SHP77 treated with DMSO at 0.1 percent for 48 hours (cell line): ENCODE results near the gene SNAI3.

Experiments
- DNase-seq: peaks from one replicate; lab custom pipeline; 2025; lab: John Stamatoyannopoulos, UW

The SNAI3 gene

GRCh38 chr16:88686439-88687253 is at the start of gene SNAI3:
Gene SNAI3 (minus strand): TSS chr16:88686507. CDS start chr16:88686406, 101 bp downstream.
- peak; percentile 46 for DNase-seq

GRCh38 chr16:88736088-88736487 is 49.8 kb upstream of the SNAI3 start:
- no peak for DNase-seq

- DNase-seq: no peak
These were observed 49.3 kb upstream of the SNAI3 start for GRCh38 chr16:88735616-88736015.

- DNase-seq: no peak
These were observed 48.8 kb upstream of the SNAI3 start for GRCh38 chr16:88735121-88735520.

GRCh38 chr16:88734361-88734728 is 48.0 kb upstream of the SNAI3 start:
- DNase-seq: no peak

DNA sequence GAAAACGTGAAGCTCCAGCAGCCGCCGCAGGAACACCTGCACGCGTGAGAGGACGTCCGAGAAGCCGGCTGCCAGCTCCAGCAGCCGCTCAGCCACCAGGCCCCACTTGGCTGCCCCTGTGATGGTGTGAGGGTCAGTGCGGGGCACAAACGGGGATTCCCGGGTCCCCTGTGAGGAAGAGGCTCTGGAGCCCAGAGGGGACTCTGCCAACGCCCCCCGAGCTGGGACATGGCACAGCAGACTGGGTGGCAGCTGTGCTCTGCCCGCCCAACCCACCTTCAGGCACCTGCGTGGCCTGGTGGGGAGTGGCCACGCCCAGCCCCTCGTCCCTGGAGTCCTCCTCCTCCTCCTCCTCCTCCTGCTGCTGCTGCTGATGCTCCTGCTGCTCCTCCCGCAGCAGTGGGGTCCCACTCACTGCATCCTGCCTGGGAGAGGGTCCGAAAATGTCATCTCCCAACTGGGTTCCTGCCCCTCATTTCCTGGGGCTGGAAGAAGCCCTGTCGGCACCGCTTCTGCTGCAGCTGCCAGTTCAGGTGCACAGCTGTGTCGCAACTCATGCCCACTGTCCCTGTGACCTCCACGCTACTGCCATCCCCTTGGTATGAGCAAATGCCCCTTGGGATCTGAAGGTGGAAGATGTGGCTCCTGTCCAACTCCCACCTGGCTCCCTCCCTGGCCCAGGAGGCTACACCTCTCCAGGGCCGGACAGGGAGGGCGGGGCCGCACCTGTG is 47.5 kb upstream of the SNAI3 start:
- DNase-seq: no peak

DNA sequence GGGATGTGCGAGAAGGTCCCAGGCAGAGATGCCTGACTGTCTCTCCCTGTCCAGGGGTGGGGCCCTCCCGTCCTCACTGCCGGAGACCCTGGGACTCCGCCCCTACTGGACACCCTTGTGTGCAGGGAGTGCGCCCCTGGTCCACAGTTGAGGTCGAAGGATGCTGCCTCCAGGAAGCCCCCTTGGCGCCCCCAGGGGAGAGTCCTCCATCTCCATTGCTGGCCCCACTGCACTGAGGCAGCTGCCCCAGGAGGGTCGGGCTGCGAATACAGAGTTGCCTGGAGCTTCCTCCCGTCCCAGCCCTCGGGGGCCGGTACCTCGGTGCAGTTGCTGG is 46.6 kb upstream of the SNAI3 start:
- no peak for DNase-seq

GRCh38 chr16:88732172-88732960 is 46.1 kb upstream of the SNAI3 start:
- DNase-seq: peak; percentile 35

DNA sequence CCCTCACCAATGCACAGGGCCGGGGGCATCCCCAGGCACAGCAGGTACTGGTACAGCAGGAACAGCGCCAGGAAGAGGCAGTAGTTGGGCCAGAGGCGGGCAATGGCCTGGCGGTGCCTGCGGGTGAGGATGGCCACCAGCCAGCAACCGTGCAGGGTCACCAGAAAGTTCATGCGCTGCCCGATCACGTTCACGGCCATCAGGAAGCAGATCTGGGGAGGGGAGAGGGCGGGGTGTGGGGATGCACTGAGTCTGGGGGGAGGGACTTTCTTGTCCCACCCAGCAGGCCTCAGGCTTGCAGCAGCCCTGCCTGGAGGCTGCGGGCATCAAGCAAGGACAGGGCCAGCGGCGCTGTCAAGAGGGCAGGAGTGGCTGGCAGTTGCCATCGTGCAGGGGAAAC is 45.4 kb upstream of the SNAI3 start:
- DNase-seq: no peak

DNA sequence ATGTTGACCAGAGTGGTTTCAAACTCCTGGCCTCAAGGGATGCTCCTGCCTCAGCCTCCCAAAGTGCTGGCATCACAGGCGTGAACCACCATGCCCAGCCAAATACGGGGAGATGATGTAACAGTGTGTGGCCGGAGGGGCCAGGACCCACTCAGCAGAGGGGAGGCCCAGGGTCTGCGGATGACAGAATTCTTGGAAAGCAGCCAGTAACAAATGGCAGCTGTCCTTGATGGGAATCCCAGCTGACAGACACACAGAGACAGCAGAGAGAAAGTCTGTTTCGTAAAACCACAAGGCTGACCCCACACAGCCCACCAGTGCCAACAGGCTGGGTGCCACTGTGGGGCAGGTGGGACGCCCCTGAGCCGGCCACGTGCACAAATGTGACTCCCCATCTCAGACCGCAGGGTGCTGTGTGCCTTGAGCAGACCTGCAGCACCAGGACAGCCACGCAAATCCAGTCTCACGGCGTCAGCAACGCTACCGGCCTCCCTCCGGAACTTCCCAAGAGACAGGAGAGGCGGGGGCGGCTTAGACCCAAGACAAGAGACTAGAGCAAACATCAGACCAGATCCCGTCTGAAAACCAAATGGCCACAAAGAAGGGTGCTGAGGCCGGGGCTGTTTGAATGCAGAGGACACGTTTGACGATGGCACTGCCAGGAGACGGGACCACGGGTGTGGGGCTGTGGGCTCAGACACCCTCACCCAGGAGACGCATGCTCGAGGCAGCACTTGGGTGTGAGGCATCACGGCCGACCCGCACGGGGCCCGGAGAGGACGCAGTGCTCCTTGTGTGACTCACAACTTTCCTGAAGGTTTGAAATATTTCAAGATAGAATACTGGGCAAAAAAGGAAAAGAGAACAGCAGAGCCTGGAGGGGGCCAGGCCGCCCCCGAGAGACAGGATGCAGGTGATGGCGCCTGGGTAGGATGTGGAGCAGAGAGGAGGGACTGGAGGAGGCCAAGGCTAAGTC is 44.6 kb upstream of the SNAI3 start:
- peak; percentile 75 for DNase-seq

DNA sequence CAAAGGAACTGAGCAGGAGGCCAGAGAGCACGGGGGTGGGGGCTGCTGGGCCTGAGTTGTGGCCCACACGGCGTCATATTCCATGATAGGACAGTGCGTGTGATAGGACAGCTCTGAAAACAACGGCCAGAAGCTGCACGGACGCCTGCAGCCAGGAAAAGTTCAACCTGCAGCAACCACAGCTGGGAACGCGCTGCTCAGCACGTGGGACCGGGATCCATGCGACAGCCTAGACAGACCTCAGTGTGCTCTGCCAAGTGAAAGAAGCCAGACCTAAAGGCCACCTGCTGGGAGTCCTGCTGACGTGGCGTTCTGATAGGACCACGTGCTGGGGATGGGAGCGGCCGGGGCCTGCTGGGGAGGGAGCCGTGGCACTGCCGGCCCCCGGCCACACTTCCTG is 41.6 kb upstream of the SNAI3 start:
- DNase-seq: peak; percentile 81

DNA sequence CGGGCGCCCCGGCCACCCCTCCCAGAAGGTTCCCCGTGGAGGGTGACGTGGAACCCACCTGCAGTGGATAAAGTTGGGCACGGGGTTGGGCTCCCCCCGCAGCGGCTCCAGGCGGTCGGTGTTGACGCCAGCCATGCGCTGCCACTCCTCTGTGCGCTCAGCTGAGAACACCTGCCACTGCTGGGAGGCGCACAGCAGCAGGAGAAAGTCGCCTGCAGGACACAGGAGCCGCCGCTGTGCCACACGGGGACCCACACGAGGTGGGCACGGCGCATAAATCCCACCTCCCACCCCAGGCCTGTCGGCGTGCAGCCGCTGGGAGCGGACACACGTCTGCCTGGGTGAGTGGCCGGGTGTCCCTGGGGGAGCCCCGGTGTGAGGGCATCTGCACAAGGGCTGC is 40.7 kb upstream of the SNAI3 start:
- DNase-seq: no peak

DNA sequence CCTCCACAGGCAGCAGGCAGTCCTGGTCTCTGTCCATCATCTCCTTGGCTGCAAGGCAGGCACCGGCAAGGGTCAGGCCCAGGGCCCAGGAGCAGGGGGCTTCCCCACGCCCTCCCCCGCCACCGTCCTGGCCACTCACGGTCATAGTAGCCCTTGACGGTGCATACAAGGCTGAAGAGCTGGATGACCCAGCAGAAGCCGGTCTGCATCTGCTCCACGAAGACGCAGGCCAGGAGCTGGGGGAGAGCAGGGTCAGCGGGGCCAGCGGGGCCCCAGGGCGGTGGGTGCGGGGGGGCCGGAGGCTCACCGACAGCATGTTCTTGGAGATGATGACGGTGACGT is 40.1 kb upstream of the SNAI3 start:
- DNase-seq: no peak

- no peak for DNase-seq
These were observed 39.5 kb upstream of the SNAI3 start for GRCh38 chr16:88725609-88726407.

GRCh38 chr16:88724855-88725555 is 38.7 kb upstream of the SNAI3 start:
- no peak for DNase-seq

DNA sequence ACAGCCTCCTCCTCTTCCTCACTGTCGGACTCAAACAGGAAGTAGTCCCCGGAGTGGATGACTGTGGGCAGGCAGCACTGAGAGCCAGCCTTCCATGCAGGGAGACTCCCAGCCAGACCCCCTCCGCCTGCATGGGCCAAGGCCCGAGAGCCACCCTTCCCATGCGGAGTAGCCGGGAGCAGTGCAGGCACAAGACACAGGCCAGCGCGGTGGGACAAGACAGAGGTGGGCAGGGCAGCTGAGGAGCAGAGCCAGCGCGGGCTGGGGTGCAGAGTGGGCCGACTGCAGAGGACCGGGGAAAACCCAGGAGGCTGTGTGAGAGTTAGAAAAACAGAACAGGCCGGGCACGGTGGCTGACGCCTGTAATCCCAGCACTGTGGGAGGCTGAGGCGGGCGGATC is 37.6 kb upstream of the SNAI3 start:
- DNase-seq: no peak

DNA sequence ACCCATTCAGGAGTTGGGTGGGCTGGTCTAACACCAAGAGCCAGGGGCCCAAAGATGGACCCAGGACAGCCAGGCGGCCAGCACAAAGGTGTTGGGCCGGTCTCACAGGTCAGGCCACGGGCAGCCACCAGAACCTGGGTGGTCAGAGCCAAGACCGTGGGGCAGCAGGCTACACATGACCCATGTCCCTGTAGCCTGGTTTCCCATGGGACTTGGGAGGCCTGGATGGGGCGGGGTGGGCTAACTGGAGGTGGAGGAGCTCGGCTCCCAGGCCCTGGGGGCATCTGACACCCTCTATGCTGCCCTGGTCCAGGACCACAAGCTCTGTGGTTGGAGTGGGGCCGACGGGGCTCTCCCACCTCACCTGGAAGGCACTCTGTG is 37.2 kb upstream of the SNAI3 start:
- no peak for DNase-seq

DNA sequence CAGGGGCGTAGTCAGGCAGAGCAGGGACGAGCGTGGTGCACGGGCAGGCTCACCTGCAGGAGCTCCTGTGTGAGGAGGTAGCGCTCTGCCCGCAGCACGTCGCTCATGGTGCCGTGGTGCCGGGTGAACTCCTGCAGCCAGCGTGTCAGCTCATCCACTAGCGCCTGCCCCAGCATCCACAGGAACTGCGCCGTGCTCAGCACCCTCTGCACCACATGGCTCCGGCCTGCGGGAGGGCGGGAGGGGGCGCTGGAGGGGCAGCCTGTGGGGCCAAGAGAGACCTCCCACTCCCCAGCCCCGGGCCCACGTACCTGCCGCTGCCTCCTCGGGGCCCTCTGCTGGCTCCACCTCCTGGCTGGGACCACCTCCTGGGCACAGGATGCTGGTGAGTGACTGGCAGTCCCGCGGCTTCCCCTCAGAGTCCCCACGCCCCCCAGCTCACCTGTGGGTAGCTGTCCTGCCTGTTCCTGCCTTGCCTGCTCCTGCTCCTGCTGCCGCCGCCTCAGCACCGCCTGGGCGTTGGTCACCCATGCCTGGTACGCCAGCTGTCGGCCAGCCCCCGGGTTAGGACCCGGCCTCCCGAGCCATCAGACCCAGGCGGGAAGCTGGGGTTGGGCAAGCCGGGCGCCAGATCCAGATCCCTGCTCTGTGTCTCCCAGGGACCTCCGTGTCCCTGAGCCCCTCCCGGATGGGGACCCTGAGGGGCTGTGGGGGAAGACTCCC is 36.6 kb upstream of the SNAI3 start:
- no peak for DNase-seq
